Osteoblast (primary cell): ENCODE results near the gene DUSP9. TPM values are rescaled to one million over a fixed set of nuclear protein-coding genes. Genes with fewer than 3 reads are reported as not detected.

ENCODE experiments used
- DNase-seq: peaks from one replicate; pipeline ENCODE4 v3.0.0; 2011; ENCODE audit warnings: low spot score, mixed read lengths; ENCODE audit not compliant: insufficient read length; ENCODE audit errors: missing footprints
- H2AFZ ChIP-seq: 2 replicates; pipeline ENCODE4 v1.6.0; 2011; ENCODE audit warnings: mild to moderate bottlenecking, low read length
- H3K27ac ChIP-seq: 2 replicates; pipeline ENCODE4 v1.5.1; 2011; ENCODE audit warnings: mild to moderate bottlenecking, low read depth, low read length, moderate library complexity
- H3K27me3 ChIP-seq: 2 replicates; pipeline ENCODE4 v1.6.0; 2012; ENCODE audit warnings: mild to moderate bottlenecking, control low read depth, inconsistent platforms, low read length, moderate library complexity; ENCODE audit not compliant: insufficient read depth
- H3K36me3 ChIP-seq: 2 replicates; pipeline ENCODE4 v1.5.1; 2011; ENCODE audit warnings: mild to moderate bottlenecking, low read length, control low read depth, moderate library complexity; ENCODE audit not compliant: insufficient read depth
- H3K4me1 ChIP-seq: 2 replicates; pipeline ENCODE4 v1.5.1; 2011; ENCODE audit warnings: mild to moderate bottlenecking, low read length, control low read depth, moderate library complexity; ENCODE audit not compliant: insufficient read depth
- H3K4me2 ChIP-seq: 2 replicates; pipeline ENCODE4 v1.6.0; 2011; ENCODE audit warnings: mild to moderate bottlenecking, low read length; ENCODE audit not compliant: insufficient read depth
- H3K4me3 ChIP-seq: fragments of 200-600 bp; sonication (generic); 3 replicates; pipeline ENCODE4 v1.5.1; 2012; ENCODE audit warnings: mild to moderate bottlenecking, low read length, inconsistent platforms; ENCODE audit not compliant: insufficient read depth
- H3K79me2 ChIP-seq: 2 replicates; pipeline ENCODE4 v1.6.0; 2012; ENCODE audit warnings: mild to moderate bottlenecking, low read length, control low read depth, inconsistent platforms; ENCODE audit not compliant: insufficient read depth
- H3K9me3 ChIP-seq: 2 replicates; pipeline ENCODE4 v1.5.1; 2011; ENCODE audit warnings: low read depth, low read length, control low read depth
- H4K20me1 ChIP-seq: 2 replicates; pipeline ENCODE4 v1.6.0; 2012; ENCODE audit warnings: mild to moderate bottlenecking, low read length, control low read depth; ENCODE audit not compliant: insufficient read depth
- CTCF ChIP-seq: IDR thresholded peaks from 2 replicates; pipeline ENCODE4 v1.5.1; 2011; ENCODE audit warnings: mild to moderate bottlenecking, low read depth, low read length, moderate library complexity; ENCODE audit errors: extremely low read depth
- total RNA-seq: library from RNA; depleted of rRNA; stranded (reverse); fragments of >200 nt; gene quantifications from 2 replicates; pipeline ENCODE4 v1.2.3, GENCODE V29; 2012

The DUSP9 gene
- total RNA-seq, 1 donor, result under 0.01 TPM

DNA sequence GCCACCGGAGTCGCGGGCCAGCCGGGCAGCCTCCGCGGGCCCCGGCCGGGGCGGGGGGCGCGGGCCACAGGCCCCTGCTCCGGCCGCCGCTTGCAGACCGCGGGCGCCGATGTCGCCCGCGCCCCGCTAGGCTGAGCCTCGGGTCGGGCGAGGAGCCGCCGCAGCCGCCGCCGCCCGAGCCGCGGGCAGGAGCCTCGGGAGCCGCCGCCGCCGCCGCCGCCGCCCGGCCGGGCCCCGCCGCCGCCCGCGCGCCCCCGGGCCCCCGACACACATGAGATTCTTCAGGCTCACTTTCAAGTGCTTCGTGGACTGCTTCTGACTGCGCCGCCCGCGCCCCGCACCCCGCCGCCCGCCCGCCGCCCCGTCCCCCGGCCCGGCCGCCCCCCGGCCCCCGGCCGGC lies 41.1 kb downstream of the DUSP9 start:
- H2AFZ ChIP-seq, result no peak overlapping the region
- peaks cover 3% of the 10 kb centered on the region for H3K79me2 ChIP-seq
- no peaks in the 10 kb centered on the region for H3K36me3 ChIP-seq
- H3K9me3 ChIP-seq, result no peaks in the 10 kb centered on the region
- H3K27me3 ChIP-seq, result no peaks in the 10 kb centered on the region
- H3K4me2 ChIP-seq, result no peak overlapping the region
- H4K20me1 ChIP-seq, result peaks cover 12% of the 10 kb centered on the region
- TF ChIP-seq CTCF, result no peak
- no peak overlapping the region for H3K27ac ChIP-seq
- H3K4me3 ChIP-seq, result no peak overlapping the region
- peak; percentile 83 for DNase-seq
- no peaks in the 10 kb centered on the region for H3K4me1 ChIP-seq

DNA sequence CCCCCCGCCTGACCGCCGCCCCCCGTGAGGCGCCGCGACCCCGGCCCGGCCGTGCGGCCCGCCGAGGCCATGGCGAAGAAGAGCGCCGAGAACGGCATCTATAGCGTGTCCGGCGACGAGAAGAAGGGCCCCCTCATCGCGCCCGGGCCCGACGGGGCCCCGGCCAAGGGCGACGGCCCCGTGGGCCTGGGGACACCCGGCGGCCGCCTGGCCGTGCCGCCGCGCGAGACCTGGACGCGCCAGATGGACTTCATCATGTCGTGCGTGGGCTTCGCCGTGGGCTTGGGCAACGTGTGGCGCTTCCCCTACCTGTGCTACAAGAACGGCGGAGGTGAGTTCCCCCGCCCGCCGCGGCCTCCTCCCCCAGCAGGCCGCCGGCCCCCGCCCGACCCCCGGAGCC lies 41.5 kb downstream of the DUSP9 start:
- Histone ChIP-seq H3K79me2 (peaks cover 3% of the 10 kb centered on the region), H3K9me3 (no peaks in the 10 kb centered on the region), H3K4me3 (peak overlapping the region; percentile 62), H3K4me1 (no peaks in the 10 kb centered on the region), H3K4me2 (peak overlapping the region; percentile 48), H3K27ac (no peak overlapping the region), H3K36me3 (no peaks in the 10 kb centered on the region), H4K20me1 (peaks cover 12% of the 10 kb centered on the region), H3K27me3 (no peaks in the 10 kb centered on the region), H2AFZ (no peak overlapping the region)
- DNase-seq, result peak; percentile 83
- TF ChIP-seq CTCF, result no peak

- H3K4me1 ChIP-seq, result no peaks in the 10 kb centered on the region
- H3K27me3 ChIP-seq, result no peaks in the 10 kb centered on the region
- peak overlapping the region; percentile 39 for H3K4me2 ChIP-seq
- no peak overlapping the region for H2AFZ ChIP-seq
- H3K27ac ChIP-seq, result no peak overlapping the region
- H4K20me1 ChIP-seq, result peaks cover 12% of the 10 kb centered on the region
- H3K79me2 ChIP-seq, result peaks cover 3% of the 10 kb centered on the region
- no peak for TF ChIP-seq CTCF
- H3K4me3 ChIP-seq, result peak overlapping the region; percentile 62
- DNase-seq, result peak; percentile 93
- no peaks in the 10 kb centered on the region for H3K36me3 ChIP-seq
- no peaks in the 10 kb centered on the region for H3K9me3 ChIP-seq
Observed at GRCh38 chrX:153688911-153689590, 42.0 kb downstream of the DUSP9 start.

DNA sequence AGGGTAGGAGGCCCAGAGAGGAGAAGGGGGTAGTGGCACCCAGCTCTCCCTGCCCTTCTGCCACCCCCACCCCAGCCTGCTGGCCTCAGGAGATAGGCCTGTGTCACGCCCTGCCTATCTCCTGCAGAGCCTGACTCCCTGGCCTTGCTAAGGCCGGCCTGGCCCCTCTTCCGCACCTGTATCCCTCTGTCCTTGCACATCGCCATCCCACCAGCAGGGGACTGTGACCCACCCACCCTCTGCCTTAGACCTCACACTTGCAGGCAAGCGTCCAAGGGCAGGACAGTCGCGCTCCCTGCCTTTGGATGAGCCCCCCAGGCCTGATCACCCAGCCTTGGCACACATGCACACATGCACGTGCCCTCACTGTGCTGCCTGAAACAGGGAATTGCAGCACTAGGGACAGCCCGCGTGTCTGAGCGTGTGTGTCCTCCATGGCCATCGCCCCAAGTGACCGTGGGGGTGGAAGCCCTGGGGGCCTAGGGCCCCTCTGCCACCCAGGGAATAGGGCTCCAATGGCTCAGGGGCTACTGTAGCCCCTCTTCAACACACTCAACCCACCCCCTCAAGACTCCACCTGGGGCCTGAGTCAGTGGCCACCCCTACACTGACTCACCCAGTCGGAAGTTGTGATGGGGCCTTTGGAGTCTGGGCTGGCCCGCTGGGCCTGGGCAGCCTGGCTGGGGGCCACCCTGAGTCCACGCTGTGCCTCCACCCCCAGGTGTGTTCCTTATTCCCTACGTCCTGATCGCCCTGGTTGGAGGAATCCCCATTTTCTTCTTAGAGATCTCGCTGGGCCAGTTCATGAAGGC lies 42.9 kb downstream of the DUSP9 start:
- Histone ChIP-seq H3K4me1 (no peaks in the 10 kb centered on the region), H4K20me1 (peaks cover 12% of the 10 kb centered on the region), H3K9me3 (no peaks in the 10 kb centered on the region), H3K36me3 (no peaks in the 10 kb centered on the region), H3K79me2 (peaks cover 3% of the 10 kb centered on the region), H3K4me2 (peak overlapping the region; percentile 39), H3K27ac (no peak overlapping the region), H2AFZ (no peak overlapping the region), H3K4me3 (peak overlapping the region; percentile 43), H3K27me3 (no peaks in the 10 kb centered on the region)
- DNase-seq, result peak; percentile 84
- no peak for TF ChIP-seq CTCF
